Measurements from ENCODE around the gene HEXIM2. TPM values are rescaled to one million over a fixed set of nuclear protein-coding genes. Genes with fewer than 3 reads are reported as not detected.

HEXIM2 gene
- total and polyA plus RNA-seq, 2 of the 13 experiments (the other 11 are each of a cell fraction or from before 2014, with no cell fraction given), result 27.1 to 32.4 TPM

DNA sequence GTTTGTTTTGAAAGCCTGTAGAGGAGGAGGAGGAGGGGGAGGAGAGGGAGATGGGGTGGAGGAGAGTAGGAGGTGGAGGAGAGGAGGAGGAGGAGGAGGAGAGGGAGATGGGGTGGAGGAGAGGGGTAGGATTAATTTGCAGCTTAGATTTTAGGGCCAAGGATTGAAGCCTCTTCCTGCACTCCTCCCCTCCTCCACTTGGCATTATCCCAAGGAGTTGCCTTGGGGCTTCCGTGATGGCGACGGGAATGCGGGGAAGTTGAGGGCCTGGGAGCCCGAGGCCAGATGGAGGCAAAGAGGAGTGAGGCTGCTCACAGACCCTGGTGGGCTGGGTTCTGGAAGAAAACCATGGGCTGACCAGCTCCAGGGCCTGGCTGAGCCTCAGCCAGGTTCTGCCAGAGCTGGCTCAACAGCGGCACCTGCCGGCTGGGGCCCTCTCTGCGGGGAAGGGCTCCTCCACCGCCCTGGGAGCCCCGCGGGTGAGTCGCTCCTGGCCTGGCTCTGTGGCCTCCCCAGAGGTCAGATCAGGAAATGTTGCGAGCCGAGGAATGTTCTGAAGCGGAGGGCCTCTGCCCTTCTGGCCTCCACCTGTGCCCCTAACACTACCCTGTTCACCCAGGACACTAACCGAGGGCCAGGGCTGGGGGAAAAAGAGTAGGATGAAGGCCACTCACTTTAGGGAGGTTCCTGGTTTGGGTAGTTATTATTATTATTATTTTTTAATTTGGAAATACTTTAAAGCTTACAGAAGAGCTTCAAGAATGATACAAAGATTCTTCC, 36.1 kb downstream of the HEXIM2 start (continued):
- TF ChIP-seq ZNF484 (CRISPR knock-in tag; IDR thresholded peaks at IDR 0.05; ENCODE audit: borderline replicate concordance, low read depth) (no peak), RXRB (CRISPR knock-in tag; IDR thresholded peaks at IDR 0.05; ENCODE audit: borderline replicate concordance) (peak; percentile 89; the same call in 1 of the 2 replicates), FOSL1 (CRISPR knock-in tag; IDR thresholded peaks at IDR 0.05; ENCODE audit: borderline replicate concordance) (no peak), PHB2 (IDR thresholded peaks at IDR 0.05; ENCODE audit: partially characterized antibody) (no peak), ZNF841 (CRISPR knock-in tag; IDR thresholded peaks at IDR 0.05; ENCODE audit: borderline replicate concordance) (no peak), HCFC1 (IDR thresholded peaks at IDR 0.05; ENCODE audit: low read depth, low read length) (peak; percentile 48; the same call in 1 of the 2 replicates), THAP11 (CRISPR knock-in tag; IDR thresholded peaks at IDR 0.05) (peak; percentile 90), ZNF225 (CRISPR knock-in tag; IDR thresholded peaks at IDR 0.05) (peak; percentile 83; the same call in 1 of the 2 replicates), ZNF780A (CRISPR knock-in tag; IDR thresholded peaks at IDR 0.05) (no peak), ZNF777 (CRISPR knock-in tag; IDR thresholded peaks at IDR 0.05) (0 out of 2 replicates have a peak, but pooled peaks have one; percentile 39), ESRRA (CRISPR knock-in tag; IDR thresholded peaks at IDR 0.05; ENCODE audit: low read depth) (peak; percentile 83; the same call in 1 of the 2 replicates), BORCS8-MEF2B (CRISPR knock-in tag; IDR thresholded peaks at IDR 0.05) (peak; percentile 80), MIER2 (CRISPR knock-in tag; IDR thresholded peaks at IDR 0.05) (peak; percentile 78), MIER3 (CRISPR knock-in tag; IDR thresholded peaks at IDR 0.05; ENCODE audit: borderline replicate concordance) (peak; percentile 74; the same call in 1 of the 2 replicates), ZNF572 (CRISPR knock-in tag; IDR thresholded peaks at IDR 0.05) (peak; percentile 97; the same call in 1 of the 2 replicates), SNAI1 (CRISPR knock-in tag; IDR thresholded peaks at IDR 0.05; ENCODE audit: borderline replicate concordance) (no peak), MEIS1 (CRISPR knock-in tag; IDR thresholded peaks at IDR 0.05; ENCODE audit: borderline replicate concordance) (peak; percentile 84; the same call in 1 of the 2 replicates), HOXA5 (CRISPR knock-in tag; IDR thresholded peaks at IDR 0.05) (peak; percentile 82; the same call in 1 of the 2 replicates), GATA4 (IDR thresholded peaks at IDR 0.05; ENCODE audit: borderline replicate concordance, low read depth) (no peak), GABPB1 (CRISPR knock-in tag; IDR thresholded peaks at IDR 0.05) (peak; percentile 81), KAT8 (CRISPR knock-in tag; IDR thresholded peaks at IDR 0.05) (peak; percentile 86)
- TF ChIP-seq, protein P1, sequence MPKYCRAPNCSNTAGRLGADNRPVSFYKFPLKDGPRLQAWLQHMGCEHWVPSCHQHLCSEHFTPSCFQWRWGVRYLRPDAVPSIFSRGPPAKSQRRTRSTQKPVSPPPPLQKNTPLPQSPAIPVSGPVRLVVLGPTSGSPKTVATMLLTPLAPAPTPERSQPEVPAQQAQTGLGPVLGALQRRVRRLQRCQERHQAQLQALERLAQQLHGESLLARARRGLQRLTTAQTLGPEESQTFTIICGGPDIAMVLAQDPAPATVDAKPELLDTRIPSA (CRISPR knock-in tag; IDR thresholded peaks at IDR 0.05; ENCODE audit: borderline replicate concordance), result no peak; the same call in 1 of the 2 replicates
- TF ChIP-seq, protein P2, sequence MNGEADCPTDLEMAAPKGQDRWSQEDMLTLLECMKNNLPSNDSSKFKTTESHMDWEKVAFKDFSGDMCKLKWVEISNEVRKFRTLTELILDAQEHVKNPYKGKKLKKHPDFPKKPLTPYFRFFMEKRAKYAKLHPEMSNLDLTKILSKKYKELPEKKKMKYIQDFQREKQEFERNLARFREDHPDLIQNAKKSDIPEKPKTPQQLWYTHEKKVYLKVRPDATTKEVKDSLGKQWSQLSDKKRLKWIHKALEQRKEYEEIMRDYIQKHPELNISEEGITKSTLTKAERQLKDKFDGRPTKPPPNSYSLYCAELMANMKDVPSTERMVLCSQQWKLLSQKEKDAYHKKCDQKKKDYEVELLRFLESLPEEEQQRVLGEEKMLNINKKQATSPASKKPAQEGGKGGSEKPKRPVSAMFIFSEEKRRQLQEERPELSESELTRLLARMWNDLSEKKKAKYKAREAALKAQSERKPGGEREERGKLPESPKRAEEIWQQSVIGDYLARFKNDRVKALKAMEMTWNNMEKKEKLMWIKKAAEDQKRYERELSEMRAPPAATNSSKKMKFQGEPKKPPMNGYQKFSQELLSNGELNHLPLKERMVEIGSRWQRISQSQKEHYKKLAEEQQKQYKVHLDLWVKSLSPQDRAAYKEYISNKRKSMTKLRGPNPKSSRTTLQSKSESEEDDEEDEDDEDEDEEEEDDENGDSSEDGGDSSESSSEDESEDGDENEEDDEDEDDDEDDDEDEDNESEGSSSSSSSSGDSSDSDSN (CRISPR knock-in tag; IDR thresholded peaks at IDR 0.05), result peak; percentile 93
- TF ChIP-seq, protein P3, sequence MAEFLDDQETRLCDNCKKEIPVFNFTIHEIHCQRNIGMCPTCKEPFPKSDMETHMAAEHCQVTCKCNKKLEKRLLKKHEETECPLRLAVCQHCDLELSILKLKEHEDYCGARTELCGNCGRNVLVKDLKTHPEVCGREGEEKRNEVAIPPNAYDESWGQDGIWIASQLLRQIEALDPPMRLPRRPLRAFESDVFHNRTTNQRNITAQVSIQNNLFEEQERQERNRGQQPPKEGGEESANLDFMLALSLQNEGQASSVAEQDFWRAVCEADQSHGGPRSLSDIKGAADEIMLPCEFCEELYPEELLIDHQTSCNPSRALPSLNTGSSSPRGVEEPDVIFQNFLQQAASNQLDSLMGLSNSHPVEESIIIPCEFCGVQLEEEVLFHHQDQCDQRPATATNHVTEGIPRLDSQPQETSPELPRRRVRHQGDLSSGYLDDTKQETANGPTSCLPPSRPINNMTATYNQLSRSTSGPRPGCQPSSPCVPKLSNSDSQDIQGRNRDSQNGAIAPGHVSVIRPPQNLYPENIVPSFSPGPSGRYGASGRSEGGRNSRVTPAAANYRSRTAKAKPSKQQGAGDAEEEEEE (CRISPR knock-in tag; IDR thresholded peaks at IDR 0.05; ENCODE audit: borderline replicate concordance), result no peak
- TF ChIP-seq, protein P4, sequence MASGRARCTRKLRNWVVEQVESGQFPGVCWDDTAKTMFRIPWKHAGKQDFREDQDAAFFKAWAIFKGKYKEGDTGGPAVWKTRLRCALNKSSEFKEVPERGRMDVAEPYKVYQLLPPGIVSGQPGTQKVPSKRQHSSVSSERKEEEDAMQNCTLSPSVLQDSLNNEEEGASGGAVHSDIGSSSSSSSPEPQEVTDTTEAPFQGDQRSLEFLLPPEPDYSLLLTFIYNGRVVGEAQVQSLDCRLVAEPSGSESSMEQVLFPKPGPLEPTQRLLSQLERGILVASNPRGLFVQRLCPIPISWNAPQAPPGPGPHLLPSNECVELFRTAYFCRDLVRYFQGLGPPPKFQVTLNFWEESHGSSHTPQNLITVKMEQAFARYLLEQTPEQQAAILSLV (CRISPR knock-in tag; IDR thresholded peaks at IDR 0.05; ENCODE audit: borderline replicate concordance), result no peak
